Measurements from ENCODE around the gene ZNF260. TPM values are rescaled to one million over a fixed set of nuclear protein-coding genes. Genes with fewer than 3 reads are reported as not detected.

Gene ZNF260
- total RNA-seq: 6.7 TPM
- long read RNA-seq, full-length matches to known transcripts: 8 of 10 reads
- long read RNA-seq, partial matches to known transcripts: 0 of 10 reads
- long read RNA-seq, other reads (novel, unspliced or antisense): 2 of 10 reads

DNA sequence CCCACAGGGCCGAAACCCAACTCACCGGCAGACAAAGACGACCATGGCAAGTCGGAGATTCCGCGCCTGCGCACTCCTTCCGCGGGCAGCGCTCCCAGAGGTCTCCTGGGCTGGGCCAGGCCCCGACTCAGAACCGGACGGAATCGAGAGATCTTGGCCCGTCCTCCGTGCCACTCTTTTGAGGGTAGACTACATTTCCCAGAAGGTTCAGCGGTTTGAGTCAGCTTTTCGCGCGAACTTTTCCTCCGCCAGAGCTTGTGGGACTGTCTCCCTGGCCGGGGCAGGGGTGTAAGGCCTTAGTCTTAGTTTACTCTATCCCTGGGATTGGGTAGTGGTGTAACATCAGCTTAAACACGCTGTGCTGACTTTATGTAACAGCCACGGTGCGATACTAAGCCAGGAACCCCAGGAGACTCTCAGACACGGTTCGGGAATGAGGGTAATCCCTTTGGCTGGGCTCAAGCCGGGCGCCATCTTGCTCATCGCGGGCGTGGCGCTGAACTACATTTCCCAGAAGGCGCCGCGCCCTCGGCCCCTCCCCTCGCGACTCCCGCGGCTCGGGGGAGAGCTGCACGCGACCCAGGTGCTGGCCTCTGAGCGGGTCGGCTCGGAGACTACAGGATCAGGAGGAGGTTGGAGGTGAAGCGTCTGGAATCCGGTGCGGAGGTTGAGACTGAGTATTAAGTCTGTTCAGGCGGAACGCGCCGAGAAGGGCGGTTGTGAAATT is at the start of gene ZNF260:
Gene ZNF260, minus strand, starts transcription at position 78 of the 727 bp plus-strand sequence. CDS start 13,033 bp downstream, outside the sequence.
- intact Hi-C loops (cut with DNase I): loop anchor here (1.0 to 2.0 kb wide), 2 partner anchors 39 to 150 kb away; partner anchors contain the start of genes ZFP14 and ZNF566
- peak; percentile 98 for DNase-seq (ENCODE audit: low spot score)

DNA sequence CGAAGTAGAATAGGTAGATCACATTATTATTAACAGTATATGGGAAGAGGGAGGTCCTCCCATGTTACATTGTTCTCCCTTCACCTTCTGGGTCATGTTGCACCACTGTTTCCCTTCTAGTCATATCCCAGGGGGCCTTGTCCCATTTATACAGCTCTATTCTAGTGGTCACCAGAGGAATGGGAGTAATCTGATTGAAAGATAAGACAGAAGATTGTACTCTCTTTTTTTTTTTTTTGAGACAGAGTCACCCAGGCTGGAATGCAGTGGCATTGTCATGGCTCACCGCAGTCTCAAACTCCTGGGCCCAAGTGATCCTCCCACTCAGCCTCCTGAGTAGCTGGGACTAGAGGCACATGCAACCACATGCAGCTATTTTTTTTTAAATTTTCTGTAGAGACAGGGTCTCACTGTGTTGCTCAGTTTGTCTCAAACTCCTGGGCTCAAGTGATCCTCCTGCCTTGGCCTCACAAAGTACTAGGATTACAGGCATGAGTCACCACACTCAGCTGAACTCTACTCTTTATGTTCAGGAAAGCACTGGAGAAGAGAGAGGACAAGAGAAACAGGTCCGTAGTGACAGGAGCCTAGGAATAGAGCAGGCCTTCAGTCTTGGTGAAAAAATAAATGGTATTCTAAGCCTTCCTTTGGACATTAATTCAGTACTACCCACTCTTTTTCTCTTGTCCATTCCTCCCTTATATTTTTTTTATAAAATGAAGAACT is 49.4 kb upstream of the ZNF260 start:
- DNase-seq (ENCODE audit: low spot score): no peak
- intact Hi-C loops (cut with DNase I): no loop called here

DNA sequence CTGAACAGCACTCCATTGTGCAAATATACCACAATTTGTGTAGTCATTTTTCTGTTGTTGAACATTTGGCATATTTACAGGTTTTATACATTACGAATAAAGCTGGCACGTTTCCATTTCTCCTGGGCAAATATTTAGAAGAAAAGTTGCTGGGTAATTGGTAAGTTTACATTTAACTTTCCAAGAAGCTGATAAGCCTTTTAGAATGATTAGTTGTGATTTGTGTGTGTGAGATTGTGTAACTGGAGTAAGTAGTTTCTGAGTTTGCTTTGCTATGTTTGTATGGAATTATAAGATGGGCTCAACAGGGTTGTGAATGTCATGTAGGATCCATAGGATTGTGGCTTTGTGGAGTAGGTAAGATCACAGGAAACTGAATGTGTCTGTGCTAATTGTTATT is 46.7 kb upstream of the ZNF260 start:
- no peak for DNase-seq (ENCODE audit: low spot score)
- intact Hi-C loops (cut with DNase I): loop anchor here (1.0 to 5.0 kb wide), 2 partner anchors 45 to 263 kb away; partner anchors contain the start of gene ZNF790

DNA sequence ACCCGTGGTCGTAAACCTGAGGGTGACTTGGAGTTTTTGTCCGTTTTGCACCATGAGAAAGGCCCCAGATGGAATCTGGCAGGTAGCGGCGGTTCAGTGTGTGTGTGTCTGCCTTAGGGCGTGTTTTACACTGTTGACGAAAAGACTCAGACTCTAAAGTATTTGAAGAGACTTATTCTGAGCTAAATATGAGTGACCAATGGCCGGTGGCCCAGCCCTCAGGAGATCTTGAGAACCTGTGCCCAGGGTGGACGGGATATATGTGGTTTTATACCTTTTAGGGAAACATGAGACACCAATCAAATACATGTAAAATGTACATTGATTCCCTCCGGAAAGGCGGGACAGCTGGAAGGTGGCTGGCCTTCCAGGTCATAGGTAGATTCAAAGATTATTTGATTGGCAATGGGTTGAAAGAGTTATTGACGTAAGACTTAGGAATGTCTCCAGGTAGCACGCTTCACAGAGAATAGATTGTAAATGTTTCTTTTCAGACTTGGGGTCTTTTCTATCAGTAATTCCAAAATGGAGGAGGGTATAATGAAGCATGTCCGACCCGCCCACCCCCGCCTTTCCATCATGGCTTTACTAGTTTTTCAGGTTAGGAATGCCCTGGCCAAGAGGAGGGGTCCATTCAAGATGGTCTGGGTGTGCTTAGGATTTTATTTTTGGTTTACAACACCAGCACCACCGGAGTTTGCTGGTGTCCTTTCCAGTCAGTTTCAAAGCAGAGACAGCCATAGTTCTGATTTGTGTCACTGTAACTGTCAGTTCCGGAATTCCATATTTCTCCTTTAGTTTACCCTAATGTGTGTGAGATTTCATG is 46.0 kb upstream of the ZNF260 start:
- intact Hi-C loops (cut with DNase I): loop anchor here (1.0 to 5.0 kb wide), 2 partner anchors 45 to 263 kb away; partner anchors contain the start of gene ZNF790
- no peak for DNase-seq (ENCODE audit: low spot score)

DNA sequence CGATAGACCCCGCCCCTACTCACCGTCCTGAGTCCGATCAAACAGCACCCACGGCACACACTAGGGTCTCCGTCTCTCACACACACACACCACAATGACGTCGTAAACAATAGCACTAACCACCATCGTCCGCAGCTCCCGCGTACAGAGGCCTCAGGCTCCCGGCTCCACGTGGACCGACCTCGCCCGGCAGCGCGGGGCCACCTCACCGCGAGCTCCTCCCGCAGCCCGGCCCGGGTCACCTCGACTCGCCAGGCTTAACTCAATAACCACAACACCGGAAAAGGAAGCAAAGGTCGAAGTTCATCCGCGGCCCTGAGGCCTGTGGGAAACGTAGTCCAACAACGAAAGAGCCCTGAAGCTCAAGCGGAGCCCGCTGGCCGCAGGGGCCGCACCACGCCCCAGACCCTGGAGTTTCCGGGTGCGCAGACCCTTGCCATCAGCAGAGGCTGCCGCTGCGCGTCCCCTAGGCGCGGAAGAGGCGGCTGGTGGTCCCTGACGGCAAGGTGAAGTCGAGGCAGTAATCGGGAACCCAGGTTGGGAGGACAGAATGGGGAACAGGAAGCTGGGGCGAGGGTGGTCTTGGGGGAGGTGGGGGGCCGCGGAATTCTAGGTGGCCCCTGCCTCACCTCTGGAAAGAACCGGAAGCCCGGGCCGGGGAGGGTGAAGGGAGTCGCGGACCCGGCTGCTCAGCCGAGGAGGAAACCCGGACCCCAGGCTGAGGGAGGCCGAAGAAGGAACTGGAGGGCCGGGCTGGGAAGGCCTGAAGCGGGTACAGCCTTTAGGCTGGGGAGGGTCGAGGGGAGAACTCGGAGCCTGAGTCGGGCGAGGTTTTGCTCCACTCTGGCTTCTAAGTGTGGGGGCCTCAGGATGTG is 45.2 kb upstream of the ZNF260 start, which contains the start of gene ZNF529:
Gene ZNF529, minus strand, starts transcription at position 273 of the 875 bp plus-strand sequence. CDS start 946 bp downstream, outside the sequence.
- intact Hi-C loops (cut with DNase I): loop anchor here (5.0 kb wide), 1 partner anchor 264 kb away; the partner anchor contains the start of gene ZNF790
- DNase-seq (ENCODE audit: low spot score): peak; percentile 94

DNA sequence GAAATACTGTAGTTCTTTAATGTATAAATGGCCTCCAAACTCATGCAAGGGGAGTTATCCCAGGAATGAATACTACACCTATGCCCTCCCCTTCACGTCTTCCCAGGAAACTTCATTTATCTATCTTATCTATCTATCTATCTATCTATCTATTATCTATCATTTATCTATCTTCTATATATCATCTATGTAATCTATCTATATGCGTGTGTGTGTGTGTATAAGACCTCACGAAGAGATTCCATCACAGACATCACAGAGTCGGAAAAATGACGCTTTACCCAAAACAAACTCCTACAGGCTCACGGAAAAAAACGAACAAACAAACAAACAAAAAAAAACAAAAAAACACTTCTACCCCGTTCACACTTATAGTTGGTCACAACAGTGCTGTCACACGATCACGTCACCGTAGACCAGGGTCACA is 44.5 kb upstream of the ZNF260 start:
- intact Hi-C loops (cut with DNase I): loop anchor here (5.0 kb wide), 1 partner anchor 265 kb away; the partner anchor contains the start of gene ZNF790
- DNase-seq (ENCODE audit: low spot score): no peak

DNA sequence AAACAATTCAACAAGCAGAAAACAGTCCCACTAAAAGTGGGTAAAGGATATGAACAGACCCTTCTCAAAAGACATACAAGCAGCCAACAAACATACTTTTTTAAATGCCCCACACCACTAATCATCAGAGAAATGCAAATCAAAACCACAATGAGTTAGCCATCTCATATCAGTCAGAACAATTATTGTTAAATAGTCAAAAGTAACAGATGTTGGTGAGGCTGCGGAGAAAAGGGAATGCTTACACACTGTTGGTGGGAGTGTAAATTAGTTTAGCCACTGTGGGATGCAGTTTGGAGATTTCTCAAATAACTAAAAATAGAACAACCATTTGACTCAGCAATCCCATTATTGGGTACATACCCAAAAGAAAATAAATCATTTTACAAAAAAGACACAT is 36.3 kb upstream of the ZNF260 start:
- DNase-seq (ENCODE audit: low spot score): no peak
- intact Hi-C loops (cut with DNase I): no loop called here

DNA sequence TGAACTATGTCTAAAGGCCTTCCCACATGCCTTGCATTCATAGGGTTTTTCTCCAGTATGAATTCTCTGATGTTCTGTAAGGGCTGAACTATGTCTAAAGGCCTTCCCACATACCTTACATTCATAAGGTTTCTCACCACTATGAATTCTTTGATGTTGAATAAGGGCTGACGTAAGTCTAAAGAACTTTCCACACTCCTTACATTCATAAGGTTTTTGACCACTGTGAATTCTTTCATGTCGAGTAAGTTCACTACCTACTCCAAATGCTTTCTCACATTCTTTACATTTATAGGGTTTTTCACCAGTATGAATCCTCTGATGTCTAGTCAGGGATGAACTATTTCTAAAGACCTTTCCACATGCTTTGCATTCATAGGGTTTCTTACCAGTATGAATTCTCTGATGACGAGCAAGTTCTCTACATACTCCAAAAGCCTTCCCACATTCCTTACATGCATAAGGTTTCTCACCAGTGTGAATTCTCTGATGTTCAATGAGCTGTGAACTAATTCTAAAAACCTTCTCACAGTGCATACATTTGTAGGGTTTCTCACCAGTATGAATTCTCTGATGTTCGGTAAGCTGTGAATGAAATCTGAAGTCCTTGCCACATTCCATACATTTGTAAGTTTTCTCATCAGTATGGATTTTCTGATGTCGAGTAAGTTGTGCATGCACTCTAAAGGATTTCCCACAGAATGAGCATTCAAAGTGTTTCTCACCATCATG is 19.1 kb upstream of the ZNF260 start:
- no peak for DNase-seq (ENCODE audit: low spot score)
- intact Hi-C loops (cut with DNase I): no loop called here

DNA sequence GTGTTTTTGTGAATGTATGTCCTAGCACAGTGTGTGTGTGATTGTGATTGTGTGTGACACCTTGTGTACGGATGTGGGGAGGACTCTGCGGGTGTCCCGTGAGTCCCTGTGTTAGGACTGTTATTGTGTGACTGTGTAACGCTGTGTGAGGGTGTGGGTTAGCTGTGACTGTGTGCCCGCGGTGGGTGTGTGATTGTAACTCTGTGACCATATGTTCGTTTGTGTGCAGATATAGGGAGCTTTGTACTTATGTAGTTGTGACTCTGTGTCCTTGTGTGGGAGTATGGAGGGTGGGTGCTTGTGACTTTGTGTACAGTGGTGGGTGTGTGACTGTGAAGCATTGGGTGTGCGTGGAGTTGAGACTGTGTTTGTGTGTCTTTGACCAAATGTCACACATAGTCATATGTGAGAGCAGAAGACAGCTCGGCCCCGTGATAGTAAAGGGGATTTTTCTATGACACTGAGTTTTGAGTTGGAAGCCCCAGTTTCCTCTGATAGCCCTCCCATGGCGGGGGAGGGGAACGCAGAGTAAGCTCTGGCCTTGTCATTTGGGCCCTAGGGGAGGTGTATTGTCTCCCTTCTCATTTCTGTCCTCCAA is 949 bp upstream of the ZNF260 start:
- no peak for DNase-seq (ENCODE audit: low spot score)
- intact Hi-C loops (cut with DNase I): loop anchor here (1.0 to 2.0 kb wide), 3 partner anchors 40 to 150 kb away; partner anchors contain the start of genes ZFP14 and ZNF566

DNA sequence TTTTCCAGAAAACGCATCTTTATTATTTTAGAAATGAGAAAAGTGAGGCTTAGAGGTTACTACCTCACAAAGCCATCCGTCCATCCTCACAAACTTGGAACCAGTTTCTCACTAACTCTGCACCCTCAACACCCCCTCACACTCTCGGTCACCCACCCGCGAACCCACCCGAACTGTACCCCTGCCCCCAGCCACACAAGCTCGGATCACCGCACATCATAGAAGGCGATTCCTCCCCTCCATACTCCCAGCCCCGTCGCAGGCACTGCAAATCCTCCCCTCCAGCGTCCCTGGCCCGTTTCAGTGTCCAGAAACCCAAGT is 238 bp downstream of the ZNF260 start:
- DNase-seq (ENCODE audit: low spot score): no peak
- intact Hi-C loops (cut with DNase I): loop anchor here (1.0 to 2.0 kb wide), 2 partner anchors 39 to 149 kb away; partner anchors contain the start of genes ZFP14 and ZNF566

DNA sequence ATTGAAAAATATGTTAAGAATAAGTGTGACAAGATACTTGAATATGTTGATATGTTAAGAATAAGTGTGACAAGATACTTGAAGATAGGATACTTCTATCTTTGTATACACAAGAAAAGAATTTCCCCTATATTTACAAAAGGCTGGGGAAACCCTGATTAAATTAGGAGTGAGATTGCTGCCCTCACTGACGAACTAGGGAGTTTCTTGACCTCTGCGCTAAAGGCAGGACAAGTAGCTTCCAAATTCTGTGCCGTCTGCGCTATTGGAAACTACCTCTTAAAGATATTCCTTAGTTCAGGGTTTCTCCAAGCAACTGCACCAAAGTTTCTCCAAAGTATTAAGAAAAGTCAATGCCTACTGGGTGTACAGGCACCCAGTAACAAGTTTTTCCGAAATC is 730 bp downstream of the ZNF260 start:
- intact Hi-C loops (cut with DNase I): no loop called here
- DNase-seq (ENCODE audit: low spot score): no peak

DNA sequence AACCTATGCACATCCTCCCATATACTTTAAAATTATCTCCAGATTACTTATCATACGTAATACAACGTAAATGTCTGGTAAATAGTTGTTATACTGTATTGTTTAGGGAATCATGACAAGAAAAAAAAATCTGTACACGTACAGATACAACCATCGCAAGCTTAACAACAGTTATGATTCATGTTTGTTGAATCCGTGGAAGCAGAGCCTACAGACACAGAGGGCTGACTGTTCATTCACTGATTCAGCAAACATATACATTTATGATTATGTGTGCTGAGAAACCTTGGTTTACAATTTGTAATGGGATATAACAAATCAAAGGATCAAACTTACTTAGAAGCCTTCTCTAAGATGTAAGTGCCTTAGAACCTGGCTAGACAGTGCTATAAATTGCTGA is 1.5 kb downstream of the ZNF260 start:
- DNase-seq (ENCODE audit: low spot score): no peak
- intact Hi-C loops (cut with DNase I): no loop called here

DNA sequence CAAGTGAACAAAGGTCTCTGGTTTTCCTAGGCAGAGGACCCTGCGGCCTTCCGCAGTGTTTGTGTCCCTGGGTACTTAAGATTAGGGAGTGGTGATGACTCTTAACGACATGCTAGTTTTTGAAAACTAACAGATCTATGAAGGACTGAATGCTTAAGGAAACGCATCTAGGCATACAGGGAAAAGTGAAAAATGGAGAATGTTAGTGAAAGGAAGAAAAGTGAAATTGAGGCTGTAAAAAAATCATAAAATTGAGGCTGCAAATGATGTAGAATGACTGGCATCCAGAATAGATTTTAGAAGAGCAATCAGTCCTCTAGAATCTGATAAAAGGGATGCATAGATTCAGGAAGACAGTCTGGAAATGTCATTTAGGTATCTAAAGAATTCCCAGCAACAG is 3.5 kb downstream of the ZNF260 start:
- DNase-seq (ENCODE audit: low spot score): no peak
- intact Hi-C loops (cut with DNase I): no loop called here

DNA sequence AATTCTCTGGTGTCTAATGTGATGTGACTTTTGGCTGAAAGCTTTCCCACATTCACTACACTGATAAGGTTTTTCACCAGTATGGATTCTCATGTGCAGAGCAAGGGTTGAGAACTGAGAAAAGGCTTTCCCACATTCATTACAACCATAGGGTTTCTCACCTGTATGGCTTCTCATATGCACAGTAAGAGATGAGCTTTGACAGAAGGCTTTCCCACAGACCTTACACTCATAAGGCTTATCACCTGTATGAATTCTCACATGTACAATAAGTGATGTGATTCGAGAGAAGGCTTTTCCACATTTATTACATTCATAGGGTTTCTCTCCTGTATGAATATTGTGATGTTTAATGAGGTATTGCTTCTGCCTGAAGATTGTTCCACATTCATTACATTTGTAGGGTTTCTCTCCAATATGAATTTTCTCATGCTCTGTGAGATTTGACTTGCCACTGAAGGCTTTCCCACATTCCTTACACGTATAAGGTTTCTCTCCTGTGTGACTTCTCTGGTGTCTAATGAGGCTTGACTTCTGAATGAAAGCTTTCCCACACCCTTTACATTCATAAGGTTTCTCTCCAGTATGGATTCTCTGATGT is 14.0 kb downstream of the ZNF260 start:
- intact Hi-C loops (cut with DNase I): no loop called here
- DNase-seq (ENCODE audit: low spot score): no peak

DNA sequence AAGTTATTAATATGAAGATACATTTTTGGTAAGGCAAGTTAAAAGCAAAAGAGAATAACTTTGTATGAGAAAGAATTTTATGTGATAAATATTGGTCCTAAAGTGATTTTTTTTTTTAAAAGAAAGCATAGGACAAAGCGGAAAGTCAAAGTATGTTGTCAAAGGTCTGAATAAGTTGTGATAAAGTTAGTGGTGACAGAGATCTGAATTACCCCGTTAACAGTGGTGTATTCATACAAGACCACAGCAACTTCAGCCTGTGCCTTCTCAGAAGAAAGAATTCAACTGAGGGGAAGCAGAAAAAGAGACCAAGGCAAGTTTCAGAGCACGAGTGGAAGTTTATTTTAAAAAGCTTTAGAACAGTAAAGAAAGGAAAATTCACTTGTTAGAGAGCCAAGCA is 19.7 kb downstream of the ZNF260 start:
- no peak for DNase-seq (ENCODE audit: low spot score)
- intact Hi-C loops (cut with DNase I): no loop called here

DNA sequence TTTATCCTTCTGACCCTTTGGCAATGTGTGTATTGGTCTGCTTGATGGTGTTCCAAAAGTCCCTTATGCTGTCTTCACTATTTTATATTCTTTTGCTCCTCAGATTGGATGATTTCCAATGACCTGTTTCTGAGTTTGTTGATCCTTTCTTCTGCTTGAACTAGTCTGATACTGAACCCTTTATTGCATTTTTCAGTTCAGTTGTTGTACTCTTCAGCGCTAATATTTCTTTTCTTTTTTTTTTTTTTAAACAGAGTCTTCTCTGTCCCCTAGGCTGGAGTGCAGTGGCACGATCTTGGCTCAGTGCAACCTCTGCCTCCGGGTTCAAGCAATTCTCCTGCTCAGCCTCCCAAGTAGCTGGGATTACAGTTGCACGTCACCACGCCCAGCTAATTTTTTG is 26.1 kb downstream of the ZNF260 start:
- intact Hi-C loops (cut with DNase I): no loop called here

DNA sequence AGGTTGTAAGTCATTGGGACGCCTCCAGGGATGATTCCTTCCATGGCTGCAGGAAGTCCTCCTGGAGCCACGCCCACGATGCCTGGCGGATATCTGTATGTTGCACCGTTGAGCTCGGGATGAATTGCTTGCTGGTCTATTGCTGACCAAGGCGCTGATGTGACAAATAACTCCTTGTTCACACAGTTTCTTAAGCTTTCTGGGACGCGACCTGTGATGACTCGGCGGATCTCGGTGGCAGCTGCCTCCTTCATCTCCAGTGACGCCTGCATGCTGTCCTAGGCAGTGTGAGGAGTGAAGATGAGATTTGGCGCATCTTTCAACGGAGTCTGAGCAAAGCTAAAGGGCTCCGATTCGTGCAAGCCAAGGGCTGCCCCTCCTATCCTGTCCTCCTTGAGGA is 31.1 kb downstream of the ZNF260 start:
- DNase-seq (ENCODE audit: low spot score): no peak
- intact Hi-C loops (cut with DNase I): no loop called here

More for the DNA sequence above, 26.1 kb downstream of the ZNF260 start:
- DNase-seq (ENCODE audit: low spot score): no peak

All from cardiac septum (tissue), 1 donor.